WTC11 (cell line): ENCODE data around the gene TRIP13. TPM values are rescaled to one million over a fixed set of nuclear protein-coding genes. Genes with fewer than 3 reads are reported as not detected.

Experiments used
- ATAC-seq: fragments of 200-7000 bp; cut with Tn5 transposase; 2 replicates; pipeline ENCODE4 v1.10.0; 2021; ENCODE audit warnings: mild to moderate bottlenecking, moderate library complexity
- CTCF ChIA-PET: fragments of 300-600 bp; sonication (Branson Sonifier 250); formaldehyde crosslinking; loops from one replicate; lab custom pipeline; 2021; ENCODE audit warnings: antibody characterized with exemption; lab: Charles Lee
- POLR2A ChIA-PET: fragments of 350-600 bp; sonication (Branson Sonifier 250); formaldehyde crosslinking; loops from one replicate; lab custom pipeline; 2021; ENCODE audit warnings: antibody characterized with exemption; lab: Charles Lee
- DNase-seq: peaks from one replicate; pipeline ENCODE4 v3.0.0; 2021; ENCODE audit warnings: low spot score
- H3K27ac Mint-ChIP-seq: 2 replicates; pipeline ENCODE4 v1.8.0; 2021; ENCODE audit warnings: mixed read lengths
- H3K27me3 Mint-ChIP-seq: 2 replicates; pipeline ENCODE4 v1.8.0; 2021; ENCODE audit warnings: low read depth, mild to moderate bottlenecking, moderate library complexity, mixed read lengths
- H3K36me3 Mint-ChIP-seq: 2 replicates; pipeline ENCODE4 v1.8.0; 2021; ENCODE audit warnings: mixed read lengths
- H3K4me1 Mint-ChIP-seq: 2 replicates; pipeline ENCODE4 v1.8.0; 2022; ENCODE audit warnings: mixed read lengths
- H3K4me3 Mint-ChIP-seq: 2 replicates; pipeline ENCODE4 v1.8.0; 2021; ENCODE audit warnings: mild to moderate bottlenecking, moderate library complexity, mixed read lengths
- H3K9me3 Mint-ChIP-seq: 2 replicates; pipeline ENCODE4 v1.8.0; 2021; ENCODE audit warnings: mixed read lengths
- ARID4B ChIP-seq: sonication (generic); formaldehyde crosslinking; IDR thresholded peaks from 2 replicates; pipeline ENCODE4 v1.8.0; 2023; ENCODE audit warnings: missing genetic modification reagents, mild to moderate bottlenecking, borderline replicate concordance
- ATF1 ChIP-seq: sonication (generic); formaldehyde crosslinking; IDR thresholded peaks from 2 replicates; pipeline ENCODE4 v1.8.1; 2023; ENCODE audit warnings: mild to moderate bottlenecking, moderate library complexity, missing genetic modification reagents
- CREM ChIP-seq: sonication (generic); formaldehyde crosslinking; IDR thresholded peaks from 2 replicates; pipeline ENCODE4 v1.8.1; 2022; ENCODE audit warnings: mild to moderate bottlenecking, missing genetic modification reagents, moderate library complexity
- E2F4 ChIP-seq: sonication (generic); formaldehyde crosslinking; IDR thresholded peaks from 2 replicates; pipeline ENCODE4 v1.8.1; 2022; ENCODE audit warnings: low read depth, mild to moderate bottlenecking, moderate library complexity, missing genetic modification reagents, borderline replicate concordance
- ELF4 ChIP-seq: sonication (generic); formaldehyde crosslinking; IDR thresholded peaks from 2 replicates; pipeline ENCODE4 v1.8.1; 2022; ENCODE audit warnings: low read depth, mild to moderate bottlenecking, moderate library complexity, missing genetic modification reagents
- FOXK1 ChIP-seq: sonication (generic); formaldehyde crosslinking; IDR thresholded peaks from 2 replicates; pipeline ENCODE4 v1.8.0; 2022; ENCODE audit warnings: mild to moderate bottlenecking, moderate library complexity, missing genetic modification reagents
- GTF2I ChIP-seq: fragments of 250-450 bp; sonication (Bioruptor Pico); conservative IDR thresholded peaks from 2 replicates; pipeline ENCODE4 v1.4.0; 2021; ENCODE audit warnings: mild to moderate bottlenecking
- IRF2 ChIP-seq: sonication (generic); formaldehyde crosslinking; IDR thresholded peaks from 2 replicates; pipeline ENCODE4 v1.8.0; 2022; ENCODE audit warnings: low read depth, missing genetic modification reagents, borderline replicate concordance
- JUN ChIP-seq: sonication (generic); formaldehyde crosslinking; IDR thresholded peaks from 2 replicates; pipeline ENCODE4 v1.8.0; 2023; ENCODE audit warnings: mild to moderate bottlenecking, missing genetic modification reagents
- KAT7 ChIP-seq: sonication (generic); formaldehyde crosslinking; IDR thresholded peaks from 2 replicates; pipeline ENCODE4 v1.8.1; 2023; ENCODE audit warnings: missing genetic modification reagents, mild to moderate bottlenecking, borderline replicate concordance
- MAX ChIP-seq: sonication (generic); formaldehyde crosslinking; IDR thresholded peaks from 2 replicates; pipeline ENCODE4 v1.8.0; 2022; ENCODE audit warnings: mild to moderate bottlenecking, missing genetic modification reagents
- MLX ChIP-seq: sonication (generic); formaldehyde crosslinking; IDR thresholded peaks from 2 replicates; pipeline ENCODE4 v1.8.1; 2023; ENCODE audit warnings: mild to moderate bottlenecking, missing genetic modification reagents, moderate library complexity
- NFYB ChIP-seq: sonication (generic); formaldehyde crosslinking; conservative IDR thresholded peaks from 2 replicates; pipeline ENCODE4 v1.8.0; 2022; ENCODE audit warnings: low read depth, missing genetic modification reagents
- PREB ChIP-seq: sonication (generic); formaldehyde crosslinking; IDR thresholded peaks from 2 replicates; pipeline ENCODE4 v1.8.1; 2022; ENCODE audit warnings: mild to moderate bottlenecking, missing genetic modification reagents, moderate library complexity, borderline replicate concordance
- SMAD4 ChIP-seq: sonication (generic); formaldehyde crosslinking; IDR thresholded peaks from 2 replicates; pipeline ENCODE4 v1.8.0; 2022; ENCODE audit warnings: mild to moderate bottlenecking, missing genetic modification reagents
- TEAD1 ChIP-seq: sonication (generic); formaldehyde crosslinking; IDR thresholded peaks from 2 replicates; pipeline ENCODE4 v1.8.0; 2022; ENCODE audit warnings: mild to moderate bottlenecking, missing genetic modification reagents
- USF1 ChIP-seq: sonication (generic); formaldehyde crosslinking; IDR thresholded peaks from 2 replicates; pipeline ENCODE4 v1.8.0; 2022; ENCODE audit warnings: mild to moderate bottlenecking, missing genetic modification reagents
- ZNF121 ChIP-seq: sonication (generic); formaldehyde crosslinking; IDR thresholded peaks from 2 replicates; pipeline ENCODE4 v1.8.0; 2023; ENCODE audit warnings: missing genetic modification reagents
- ZNF138 ChIP-seq: sonication (generic); formaldehyde crosslinking; conservative IDR thresholded peaks from 2 replicates; pipeline ENCODE4 v1.8.1; 2022; ENCODE audit warnings: mild to moderate bottlenecking, moderate library complexity, missing genetic modification reagents
- ZNF416 ChIP-seq: fragments of 250-450 bp; sonication (Bioruptor Pico); IDR thresholded peaks from 2 replicates; pipeline ENCODE4 v1.9.0; 2021; ENCODE audit warnings: mild to moderate bottlenecking, inconsistent platforms
- ZNF423 ChIP-seq: fragments of 250-450 bp; sonication (Bioruptor Pico); IDR thresholded peaks from 2 replicates; pipeline ENCODE4 v2.1.2; 2022; ENCODE audit warnings: mild to moderate bottlenecking, moderate library complexity
- total RNA-seq: library from RNA; stranded (reverse); gene quantifications from 3 replicates; pipeline ENCODE4 v1.2.3, GENCODE V29; 2021
- TF ChIP-seq, protein P1 (sequence below): fragments of 250-450 bp; sonication (Bioruptor Pico); IDR thresholded peaks from 2 replicates; pipeline ENCODE4 v1.9.0; 2021; ENCODE audit warnings: mild to moderate bottlenecking

TRIP13 gene
- total RNA-seq, 1 experiment from 2014 or later = 33.7 TPM

- POLR2A ChIA-PET = no interaction called here
- DNase-seq (no peak), ATAC-seq (no peak)
- Mint-ChIP-seq H3K36me3 (no peaks in the 10 kb centered on the region), H3K4me3 (no peak overlapping the region), H3K9me3 (peaks cover 11% of the 10 kb centered on the region), H3K4me1 (no peaks in the 10 kb centered on the region), H3K27me3 (no peaks in the 10 kb centered on the region; the same call in none of the 2 replicates), H3K27ac (no peak overlapping the region)
- CTCF ChIA-PET = interaction anchor here (0.9 to 1.2 kb wide), 2 partner anchors 10 to 54 kb away, joined by 3 read pairs; no protein-coding TSS in a partner anchor
- TF ChIP-seq GTF2I (CRISPR knock-in tag) (no peak), NFYB (CRISPR knock-in tag) (no peak), E2F4 (CRISPR knock-in tag) (no peak), FOXK1 (no peak), KAT7 (CRISPR knock-in tag) (no peak), TEAD1 (CRISPR knock-in tag) (no peak), ZNF416 (CRISPR knock-in tag) (no peak), ATF1 (CRISPR knock-in tag) (no peak), USF1 (CRISPR knock-in tag) (no peak), ZNF423 (CRISPR knock-in tag) (no peak)
Measured at GRCh38 chr5:936149-937144, 43.8 kb downstream of the TRIP13 start.

DNA sequence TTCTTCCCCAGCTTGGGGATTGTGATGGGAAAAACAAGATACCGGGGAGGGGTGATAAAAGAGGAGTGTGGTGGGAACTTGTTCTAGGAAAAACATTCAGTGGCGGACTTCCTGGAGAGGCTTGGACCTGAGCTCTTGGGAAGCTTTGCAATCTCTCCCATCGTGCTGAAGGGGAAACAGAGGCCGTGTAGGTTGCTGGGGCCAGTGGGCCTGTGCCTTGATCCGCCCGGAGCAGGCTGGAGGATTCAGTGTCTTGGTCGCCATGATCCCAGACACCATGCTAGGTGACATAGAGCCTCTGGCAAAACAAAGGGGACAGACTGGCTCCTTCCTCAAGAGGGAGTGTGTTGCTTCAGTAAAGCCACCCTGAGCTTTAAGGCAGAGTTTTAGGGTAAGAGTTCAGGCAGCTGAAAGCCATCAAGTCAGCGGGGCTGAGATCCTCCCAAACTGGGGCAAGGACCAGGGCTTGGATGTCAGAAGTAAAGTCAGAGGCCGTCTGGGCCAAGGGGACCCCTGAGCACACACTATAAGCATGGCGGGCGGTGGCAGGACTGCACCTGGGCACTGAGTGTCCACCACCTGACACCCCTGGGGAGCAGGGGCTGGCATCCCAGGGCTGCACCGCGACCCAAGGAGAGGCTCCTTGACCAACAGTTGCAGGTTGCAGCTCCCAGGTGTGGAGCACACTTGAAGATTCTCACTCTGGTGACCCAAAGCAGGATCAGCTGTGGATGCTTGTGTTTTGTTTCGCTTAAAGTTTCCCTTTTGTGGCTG, 44.7 kb downstream of the TRIP13 start:
- DNase-seq (no peak), ATAC-seq (no peak)
- Mint-ChIP-seq H3K27me3 (no peaks in the 10 kb centered on the region; the same call in none of the 2 replicates), H3K4me3 (no peak overlapping the region), H3K27ac (no peak overlapping the region), H3K4me1 (no peaks in the 10 kb centered on the region), H3K36me3 (no peaks in the 10 kb centered on the region), H3K9me3 (peaks cover 13% of the 10 kb centered on the region)
- ChIA-PET POLR2A (no interaction called here), CTCF (interaction anchor here (0.9 to 1.2 kb wide), 2 partner anchors 11 to 53 kb away, joined by 3 read pairs; no protein-coding TSS in a partner anchor)
- no peak for TF ChIP-seq MLX (CRISPR knock-in tag)
- TF ChIP-seq ZNF121 (CRISPR knock-in tag) = no peak
- TF ChIP-seq ELF4 (CRISPR knock-in tag) = no peak
- no peak for TF ChIP-seq MAX (CRISPR knock-in tag)
- TF ChIP-seq CREM (CRISPR knock-in tag) = no peak
- no peak for TF ChIP-seq IRF2 (CRISPR knock-in tag)
- no peak for TF ChIP-seq ARID4B (CRISPR knock-in tag)
- no peak for TF ChIP-seq SMAD4 (CRISPR knock-in tag)
- no peak for TF ChIP-seq PREB
- TF ChIP-seq, protein P1, sequence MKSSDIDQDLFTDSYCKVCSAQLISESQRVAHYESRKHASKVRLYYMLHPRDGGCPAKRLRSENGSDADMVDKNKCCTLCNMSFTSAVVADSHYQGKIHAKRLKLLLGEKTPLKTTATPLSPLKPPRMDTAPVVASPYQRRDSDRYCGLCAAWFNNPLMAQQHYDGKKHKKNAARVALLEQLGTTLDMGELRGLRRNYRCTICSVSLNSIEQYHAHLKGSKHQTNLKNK = no peak
- no peak for TF ChIP-seq ZNF138 (CRISPR knock-in tag)
- no peak for TF ChIP-seq JUN
